GM12878 (cell line): Measurements from ENCODE around the gene RALGDS. TPM values are rescaled to one million over a fixed set of nuclear protein-coding genes. Genes with fewer than 3 reads are reported as not detected.

Experiments used
- ATAC-seq: fragments of 200-7000 bp; cut with Tn5 transposase; 3 replicates; pipeline ENCODE4 v1.9.1; 2020; ENCODE audit warnings: mild to moderate bottlenecking, moderate library complexity
- BruUV-seq: library from RNA; stranded (reverse); fragments of 400-500 nt; replicated peaks from 2 replicates; lab custom pipeline; 2021; lab: Mats Ljungman, UMichigan
- CTCF ChIA-PET: fragments of 300-600 bp; sonication (Branson Sonifier 250); formaldehyde crosslinking; extraction: SDS; loops from one replicate; lab custom pipeline; 2021; ENCODE audit warnings: inconsistent platforms; lab: Yijun Ruan, JAX
- POLR2A ChIA-PET: fragments of 350-600 bp; formaldehyde crosslinking; extraction: SDS; loops from one replicate; lab custom pipeline; 2021; ENCODE audit warnings: inconsistent platforms; lab: Charles Lee
- RAD21 ChIA-PET: fragments of 300-600 bp; sonication (Branson Sonifier 250); formaldehyde crosslinking; loops from one replicate; lab custom pipeline; 2023; ENCODE audit warnings: antibody characterized with exemption; ENCODE audit not compliant: unreplicated experiment; lab: Charles Lee
- SMC1A ChIA-PET: fragments of 300-600 bp; sonication (Branson Sonifier 250); formaldehyde crosslinking; loops from one replicate; lab custom pipeline; 2023; ENCODE audit not compliant: unreplicated experiment, uncharacterized antibody; lab: Charles Lee
- DNase-seq: peaks from one replicate; pipeline ENCODE4 v3.0.0-alpha.2; 2011; ENCODE audit warnings: low read depth, low spot score
- FAIRE-seq: peaks from 3 replicates; lab custom pipeline; 2011; peaks lifted over from hg19 to GRCh38; lab: Jason Lieb, UNC
- H2AFZ ChIP-seq: 2 replicates; pipeline ENCODE4 v1.6.0; 2011; ENCODE audit warnings: low read depth, low read length, control low read depth; ENCODE audit not compliant: control insufficient read depth
- H3K27ac ChIP-seq: 2 replicates; pipeline ENCODE4 v1.5.1; 2011; ENCODE audit warnings: control low read depth; ENCODE audit not compliant: control insufficient read depth, insufficient read depth
- H3K27me3 ChIP-seq, 2 experiments: replicated peaks in 1 of 2; 2 replicates each; pipeline versions ENCODE4 v1.6.0 to v1.6.1; 2011; ENCODE audit warnings: low read length in 1 of 2; ENCODE audit not compliant: control insufficient read depth in 2 of 2, insufficient read depth in 2 of 2
- H3K36me3 ChIP-seq, 2 experiments: 2 replicates each; pipeline ENCODE4 v1.5.1; 2011; ENCODE audit warnings: low read length in 1 of 2; ENCODE audit not compliant: control insufficient read depth in 2 of 2, insufficient read depth in 2 of 2
- H3K4me1 ChIP-seq: 2 replicates; pipeline ENCODE4 v1.6.1; 2011; ENCODE audit warnings: mild to moderate bottlenecking, low read length, moderate library complexity, mixed read lengths; ENCODE audit not compliant: control insufficient read depth, insufficient read depth
- H3K4me2 ChIP-seq: 2 replicates; pipeline ENCODE4 v1.6.0; 2011; ENCODE audit warnings: control low read depth; ENCODE audit not compliant: control insufficient read depth, insufficient read depth
- H3K4me3 ChIP-seq: fragments of 200-600 bp; sonication (generic); 2 replicates; pipeline ENCODE4 v1.5.1; 2016
- H3K79me2 ChIP-seq: 2 replicates; pipeline ENCODE4 v1.6.0; 2011; ENCODE audit warnings: low read length; ENCODE audit not compliant: control insufficient read depth, insufficient read depth
- H3K9ac ChIP-seq: 2 replicates; pipeline ENCODE4 v1.8.0; 2011; ENCODE audit warnings: low read length, control low read depth, mixed read lengths; ENCODE audit not compliant: control insufficient read depth, insufficient read depth
- H3K9me3 ChIP-seq: replicated peaks from 3 replicates; pipeline ENCODE4 v1.5.1; 2011; ENCODE audit warnings: mild to moderate bottlenecking, low read length; ENCODE audit not compliant: control insufficient read depth, insufficient read depth
- H4K20me1 ChIP-seq: 2 replicates; pipeline ENCODE4 v1.6.0; 2011; ENCODE audit not compliant: control insufficient read depth, insufficient read depth
- FOXM1 ChIP-seq: IDR thresholded peaks from 2 replicates; pipeline ENCODE4 v1.6.1; 2012; ENCODE audit warnings: low read depth, mild to moderate bottlenecking, inconsistent platforms, low read length, moderate library complexity
- MTA2 ChIP-seq: fragments of 450-650 bp; IDR thresholded peaks from 2 replicates; pipeline ENCODE4 v1.6.1; 2016; ENCODE audit warnings: low read depth, mild to moderate bottlenecking, moderate library complexity
- RAD21 ChIP-seq: IDR thresholded peaks from 2 replicates; pipeline ENCODE4 v1.6.1; 2011; ENCODE audit warnings: mild to moderate bottlenecking, low read depth, low read length, moderate library complexity; ENCODE audit not compliant: insufficient read depth
- SMC3 ChIP-seq: IDR thresholded peaks from 2 replicates; pipeline ENCODE4 v1.6.1; 2011; ENCODE audit warnings: low read length, improper control_type of control experiment, borderline replicate concordance
- WGBS: methylation state at CpG from one replicate; pipeline ENCODE4 v1.1.6; 2016; ENCODE audit warnings: low lambda C conversion rate; ENCODE audit not compliant: insufficient replicate concordance, insufficient coverage; ENCODE audit errors: missing lambda C conversion rate; 5-methylcytosine and 5-hydroxymethylcytosine counted together
- in situ Hi-C: fragments of 300-500 bp; cut with MboI; formaldehyde crosslinking; loops from 9 replicates; pipeline ENCODE4 v1.14.3; 2018; ENCODE audit warnings: mixed read lengths
- intact Hi-C: fragments of 100-400 bp; cut with micrococcal nuclease; formaldehyde crosslinking; loops from one replicate; pipeline ENCODE4 v1.14.2; 2022; ENCODE audit not compliant: unreplicated experiment
- polyA plus RNA-seq, 11 experiments: library from polyadenylated mRNA; depleted of rRNA in 4 of 11; unstranded in 6 of 11; stranded (reverse) in 5 of 11; fragments of >200 nt; fragmentation: Nextera tagmentation in 4 of 11; fragmentation: Illumina TruSeq in 1 of 11; extraction: Ambion mirVana in 4 of 11; extraction: Trizol in 1 of 11; gene quantifications; 1 replicate in 1 of 11; 2 replicates in 10 of 11; pipeline versions ENCODE4 v1.2.1 to v1.2.3, GENCODE V29; 2011 to 2016; ENCODE audit warnings: inconsistent platforms in 2 of 11, missing spikeins in 2 of 11, low read depth in 1 of 11
- total RNA-seq, 4 experiments: library from RNA; depleted of rRNA in 3 of 4; stranded (reverse); fragments of >200 nt in 3 of 4; fragmentation: Illumina TruSeq in 1 of 4; extraction: Trizol in 1 of 4; gene quantifications; 2 replicates each; pipeline versions ENCODE4 v1.2.1 to v1.2.3, GENCODE V29; 2013 to 2021
- TF ChIP-seq, protein P1 (sequence below): fragments of 450-650 bp; IDR thresholded peaks from 2 replicates; pipeline ENCODE4 v1.6.1; 2018; ENCODE audit warnings: mild to moderate bottlenecking, low read depth, moderate library complexity; ENCODE audit not compliant: partially characterized antibody
- TF ChIP-seq, protein P2 (sequence below): IDR thresholded peaks from 2 replicates; pipeline ENCODE4 v1.6.1; 2011; ENCODE audit warnings: borderline replicate concordance, low read depth, mild to moderate bottlenecking, moderate library complexity, low read length; ENCODE audit not compliant: insufficient read depth, poor library complexity, severe bottlenecking
- TF ChIP-seq, protein P3 (sequence below): IDR thresholded peaks from 2 replicates; pipeline ENCODE4 v1.6.1; 2012; ENCODE audit warnings: low read depth, low read length, improper control_type of control experiment
- TF ChIP-seq, protein P4 (sequence below), 3 experiments: IDR thresholded peaks in 2 of 3; conservative IDR thresholded peaks in 1 of 3; 2 replicates each; pipeline ENCODE4 v1.5.1; 2011; ENCODE audit warnings: low read depth in 3 of 3, low read length in 3 of 3, mild to moderate bottlenecking in 3 of 3, control low read depth in 2 of 3, moderate library complexity in 2 of 3, inconsistent platforms in 1 of 3, mixed read lengths in 1 of 3; ENCODE audit not compliant: control insufficient read depth in 2 of 3, insufficient read depth in 1 of 3; ENCODE audit errors: extremely low read depth in 1 of 3

RALGDS gene
- total and polyA plus RNA-seq, 10 of the 15 experiments (the other 5 are each of a cell fraction or from before 2014, with no cell fraction given) = 1.3 to 48.6 (median 21.2) TPM

DNA sequence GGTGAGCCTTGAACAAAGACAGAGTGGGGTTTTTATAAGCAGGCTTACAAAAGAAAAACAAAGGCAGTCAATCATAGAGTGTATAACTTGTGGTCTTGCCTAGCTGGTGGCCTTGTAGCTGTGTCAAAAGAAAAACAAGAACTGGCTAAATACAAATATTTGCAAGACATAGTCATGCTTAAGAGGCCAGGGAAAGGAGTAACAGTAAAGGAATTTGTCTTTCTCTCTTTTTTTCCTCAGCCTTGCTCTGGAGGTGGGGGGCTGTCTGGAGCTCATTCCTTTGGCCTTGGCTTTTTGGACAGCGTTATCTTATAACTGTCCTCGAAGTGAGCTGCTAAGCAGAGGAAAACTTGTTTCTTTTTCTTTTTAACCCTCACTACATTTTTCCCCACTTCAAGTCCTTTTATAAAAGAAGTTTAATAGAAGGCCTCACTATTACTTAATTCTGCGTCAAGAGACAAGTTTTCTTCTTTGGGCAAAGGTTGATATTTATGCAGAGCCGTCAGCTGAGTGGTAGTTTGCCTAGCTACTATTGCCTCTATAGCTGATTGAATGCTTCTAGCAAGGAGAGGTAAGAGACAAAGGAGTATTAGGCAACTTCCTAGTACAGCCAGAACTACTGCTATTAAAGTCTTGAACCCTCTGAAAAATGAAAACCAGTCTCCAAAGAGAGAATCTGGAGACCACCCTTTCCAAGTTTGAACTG, 45.0 kb downstream of the RALGDS start:
- Histone ChIP-seq H3K79me2 (no peaks in the 10 kb centered on the region), H3K27me3 (no peaks in the 10 kb centered on the region; a peak in 1 of 4 replicates), H3K4me2 (no peak overlapping the region), H3K9ac (no peak overlapping the region), H3K27ac (no peak overlapping the region), H3K4me3 (no peak overlapping the region), H3K9me3 (no peaks in the 10 kb centered on the region), H2AFZ (no peak overlapping the region), H3K4me1 (no peaks in the 10 kb centered on the region), H4K20me1 (no peaks in the 10 kb centered on the region), H3K36me3 (no peaks in the 10 kb centered on the region)
- DNase-seq (no peak), ATAC-seq (no peak), FAIRE-seq (no peak)
- in situ Hi-C loops (no loop called here), intact Hi-C loops (no loop called here)
- ChIA-PET SMC1A (interaction anchor here (0.7 to 1.5 kb wide), 2 partner anchors 21 to 68 kb away, joined by 3 to 4 read pairs; no protein-coding TSS in a partner anchor), RAD21 (interaction anchor here (0.6 kb wide), 1 partner anchor 32 kb away, joined by 3 read pairs; no protein-coding TSS in a partner anchor), CTCF (interaction anchor here (1.1 to 1.3 kb wide), 2 partner anchors 23 to 68 kb away, joined by 3 read pairs; no protein-coding TSS in a partner anchor), POLR2A (interaction anchor here (1.5 kb wide), 1 partner anchor 46 kb away, joined by 3 read pairs; the partner anchor contains the start of gene GTF3C5)
- 38% methylated on average over 4 of the region's 4 CpGs for WGBS
- no TSS peak for BruUV-seq
- TF ChIP-seq, protein P1, sequence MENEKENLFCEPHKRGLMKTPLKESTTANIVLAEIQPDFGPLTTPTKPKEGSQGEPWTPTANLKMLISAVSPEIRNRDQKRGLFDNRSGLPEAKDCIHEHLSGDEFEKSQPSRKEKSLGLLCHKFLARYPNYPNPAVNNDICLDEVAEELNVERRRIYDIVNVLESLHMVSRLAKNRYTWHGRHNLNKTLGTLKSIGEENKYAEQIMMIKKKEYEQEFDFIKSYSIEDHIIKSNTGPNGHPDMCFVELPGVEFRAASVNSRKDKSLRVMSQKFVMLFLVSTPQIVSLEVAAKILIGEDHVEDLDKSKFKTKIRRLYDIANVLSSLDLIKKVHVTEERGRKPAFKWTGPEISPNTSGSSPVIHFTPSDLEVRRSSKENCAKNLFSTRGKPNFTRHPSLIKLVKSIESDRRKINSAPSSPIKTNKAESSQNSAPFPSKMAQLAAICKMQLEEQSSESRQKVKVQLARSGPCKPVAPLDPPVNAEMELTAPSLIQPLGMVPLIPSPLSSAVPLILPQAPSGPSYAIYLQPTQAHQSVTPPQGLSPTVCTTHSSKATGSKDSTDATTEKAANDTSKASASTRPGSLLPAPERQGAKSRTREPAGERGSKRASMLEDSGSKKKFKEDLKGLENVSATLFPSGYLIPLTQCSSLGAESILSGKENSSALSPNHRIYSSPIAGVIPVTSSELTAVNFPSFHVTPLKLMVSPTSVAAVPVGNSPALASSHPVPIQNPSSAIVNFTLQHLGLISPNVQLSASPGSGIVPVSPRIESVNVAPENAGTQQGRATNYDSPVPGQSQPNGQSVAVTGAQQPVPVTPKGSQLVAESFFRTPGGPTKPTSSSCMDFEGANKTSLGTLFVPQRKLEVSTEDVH = no peak
- TF ChIP-seq SMC3 (no peak), RAD21 (no peak), FOXM1 (no peak), MTA2 (no peak)
- TF ChIP-seq, protein P2, sequence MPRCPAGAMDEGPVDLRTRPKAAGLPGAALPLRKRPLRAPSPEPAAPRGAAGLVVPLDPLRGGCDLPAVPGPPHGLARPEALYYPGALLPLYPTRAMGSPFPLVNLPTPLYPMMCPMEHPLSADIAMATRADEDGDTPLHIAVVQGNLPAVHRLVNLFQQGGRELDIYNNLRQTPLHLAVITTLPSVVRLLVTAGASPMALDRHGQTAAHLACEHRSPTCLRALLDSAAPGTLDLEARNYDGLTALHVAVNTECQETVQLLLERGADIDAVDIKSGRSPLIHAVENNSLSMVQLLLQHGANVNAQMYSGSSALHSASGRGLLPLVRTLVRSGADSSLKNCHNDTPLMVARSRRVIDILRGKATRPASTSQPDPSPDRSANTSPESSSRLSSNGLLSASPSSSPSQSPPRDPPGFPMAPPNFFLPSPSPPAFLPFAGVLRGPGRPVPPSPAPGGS = no peak
- TF ChIP-seq, protein P3, sequence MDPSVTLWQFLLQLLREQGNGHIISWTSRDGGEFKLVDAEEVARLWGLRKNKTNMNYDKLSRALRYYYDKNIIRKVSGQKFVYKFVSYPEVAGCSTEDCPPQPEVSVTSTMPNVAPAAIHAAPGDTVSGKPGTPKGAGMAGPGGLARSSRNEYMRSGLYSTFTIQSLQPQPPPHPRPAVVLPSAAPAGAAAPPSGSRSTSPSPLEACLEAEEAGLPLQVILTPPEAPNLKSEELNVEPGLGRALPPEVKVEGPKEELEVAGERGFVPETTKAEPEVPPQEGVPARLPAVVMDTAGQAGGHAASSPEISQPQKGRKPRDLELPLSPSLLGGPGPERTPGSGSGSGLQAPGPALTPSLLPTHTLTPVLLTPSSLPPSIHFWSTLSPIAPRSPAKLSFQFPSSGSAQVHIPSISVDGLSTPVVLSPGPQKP = no peak
- TF ChIP-seq, protein P4, sequence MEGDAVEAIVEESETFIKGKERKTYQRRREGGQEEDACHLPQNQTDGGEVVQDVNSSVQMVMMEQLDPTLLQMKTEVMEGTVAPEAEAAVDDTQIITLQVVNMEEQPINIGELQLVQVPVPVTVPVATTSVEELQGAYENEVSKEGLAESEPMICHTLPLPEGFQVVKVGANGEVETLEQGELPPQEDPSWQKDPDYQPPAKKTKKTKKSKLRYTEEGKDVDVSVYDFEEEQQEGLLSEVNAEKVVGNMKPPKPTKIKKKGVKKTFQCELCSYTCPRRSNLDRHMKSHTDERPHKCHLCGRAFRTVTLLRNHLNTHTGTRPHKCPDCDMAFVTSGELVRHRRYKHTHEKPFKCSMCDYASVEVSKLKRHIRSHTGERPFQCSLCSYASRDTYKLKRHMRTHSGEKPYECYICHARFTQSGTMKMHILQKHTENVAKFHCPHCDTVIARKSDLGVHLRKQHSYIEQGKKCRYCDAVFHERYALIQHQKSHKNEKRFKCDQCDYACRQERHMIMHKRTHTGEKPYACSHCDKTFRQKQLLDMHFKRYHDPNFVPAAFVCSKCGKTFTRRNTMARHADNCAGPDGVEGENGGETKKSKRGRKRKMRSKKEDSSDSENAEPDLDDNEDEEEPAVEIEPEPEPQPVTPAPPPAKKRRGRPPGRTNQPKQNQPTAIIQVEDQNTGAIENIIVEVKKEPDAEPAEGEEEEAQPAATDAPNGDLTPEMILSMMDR (IDR thresholded peaks at IDR 0.05 in 2 of 3, conservative IDR thresholded peaks at IDR 0.05 in 1 of 3; ENCODE audit: control insufficient read depth in 2 of 3, extremely low read depth in 1 of 3, insufficient read depth in 1 of 3, low read depth in 3 of 3, low read length in 3 of 3) = no peak
